Placental pericyte (primary cell): Measurements from ENCODE around the gene OTOL1. TPM values are rescaled to one million over a fixed set of nuclear protein-coding genes. Genes with fewer than 3 reads are reported as not detected.

ENCODE experiments used
- total RNA-seq: library from RNA; depleted of rRNA; stranded (reverse); fragments of >200 nt; gene quantifications from 2 replicates; pipeline ENCODE4 v1.2.3, GENCODE V29; 2012

Gene OTOL1
- not detected in 2 replicates for total RNA-seq

DNA sequence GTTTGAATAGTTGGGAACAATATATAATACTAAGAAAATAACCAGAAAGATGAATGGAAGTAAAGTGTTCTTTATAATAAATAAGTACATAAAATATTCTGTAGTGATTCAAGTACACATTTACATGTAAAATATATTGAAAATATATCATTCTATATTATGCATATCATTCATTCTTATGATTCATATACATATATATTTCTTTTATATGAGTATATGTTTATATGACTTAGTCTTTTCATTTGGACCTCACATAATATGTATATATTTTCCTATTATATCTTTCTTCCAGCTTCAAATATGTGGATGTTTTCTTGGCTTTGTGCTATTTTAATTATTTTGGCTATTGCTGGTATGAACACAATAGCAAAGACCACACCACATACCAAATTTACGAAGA lies at the start of gene OTOL1:
OTOL1 (plus strand) TSS at position 301 of the 400 bp plus-strand sequence; CDS start at position 301, 0 bp downstream.

Other genes starting within 250 kb of the OTOL1 start
- not detected in 2 replicates for gene SPTSSB, start 125.3 kb upstream of the OTOL1 start, total RNA-seq